Brain microvascular endothelial cell (primary cell): Measurements from ENCODE around the gene NGEF.

Experiments
- DNase-seq: peaks from one replicate; pipeline ENCODE4 v3.0.0-alpha.2; 2020
- H3K27ac ChIP-seq: fragments of 250-450 bp; sonication (Bioruptor Pico); 2 replicates; pipeline ENCODE4 v1.5.1; 2020; ENCODE audit warnings: mild to moderate bottlenecking, moderate library complexity
- H3K27me3 ChIP-seq: fragments of 250-450 bp; sonication (Bioruptor Pico); replicated peaks from 2 replicates; pipeline ENCODE4 v1.5.1; 2020; ENCODE audit warnings: mild to moderate bottlenecking
- H3K36me3 ChIP-seq: fragments of 250-450 bp; sonication (Bioruptor Pico); replicated peaks from 2 replicates; pipeline ENCODE4 v1.5.1; 2020; ENCODE audit warnings: mild to moderate bottlenecking
- H3K4me3 ChIP-seq: 2 replicates; pipeline ENCODE4 v1.5.1; 2011; ENCODE audit warnings: low read depth, mild to moderate bottlenecking, control low read depth, low read length, moderate library complexity
- CTCF ChIP-seq: IDR thresholded peaks from 2 replicates; pipeline ENCODE4 v1.5.1; 2011; ENCODE audit warnings: low read depth, mild to moderate bottlenecking, moderate library complexity, low read length, control low read depth, inconsistent platforms; ENCODE audit errors: missing control alignments
- in situ Hi-C: cut with HindIII; loops from 2 replicates; pipeline ENCODE4 v1.10.0; 2017; ENCODE audit warnings: low sequenced_read_pairs, low pct_ligation_motif_present

Gene NGEF

GRCh38 chr2:232869138-232870017, 143.7 kb downstream of the NGEF start:
- no peaks in the 10 kb centered on the region for H3K36me3 ChIP-seq
- no peaks in the 10 kb centered on the region for H3K27me3 ChIP-seq
- H3K27ac ChIP-seq = no peak overlapping the region
- TF ChIP-seq CTCF = no peak
- no peak for DNase-seq
- no peak overlapping the region for H3K4me3 ChIP-seq
- in situ Hi-C loops = no loop called here

DNA sequence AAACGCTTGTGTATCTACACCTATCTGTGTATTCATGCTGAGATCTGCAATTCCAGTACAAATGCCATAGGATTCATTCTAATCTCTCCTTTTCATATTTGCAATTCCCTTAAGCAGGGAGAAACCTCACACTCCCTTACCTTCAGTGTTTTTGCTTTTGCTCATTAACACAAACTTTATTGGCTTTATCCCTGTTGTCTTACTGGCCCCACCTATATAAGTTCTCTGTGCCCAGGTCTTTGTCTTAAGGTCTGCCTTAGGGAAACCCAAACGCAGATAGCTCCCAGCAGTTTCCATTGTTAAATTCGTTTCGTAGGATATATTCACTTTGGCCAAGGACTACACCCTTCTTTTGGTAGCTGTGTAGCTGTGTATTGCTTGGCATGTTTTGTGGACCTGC, 147.0 kb downstream of the NGEF start:
- in situ Hi-C loops = no loop called here
- no peak for TF ChIP-seq CTCF
- Histone ChIP-seq H3K27me3 (no peaks in the 10 kb centered on the region), H3K4me3 (no peak overlapping the region), H3K27ac (no peak overlapping the region), H3K36me3 (peaks cover 4% of the 10 kb centered on the region)
- no peak for DNase-seq

DNA sequence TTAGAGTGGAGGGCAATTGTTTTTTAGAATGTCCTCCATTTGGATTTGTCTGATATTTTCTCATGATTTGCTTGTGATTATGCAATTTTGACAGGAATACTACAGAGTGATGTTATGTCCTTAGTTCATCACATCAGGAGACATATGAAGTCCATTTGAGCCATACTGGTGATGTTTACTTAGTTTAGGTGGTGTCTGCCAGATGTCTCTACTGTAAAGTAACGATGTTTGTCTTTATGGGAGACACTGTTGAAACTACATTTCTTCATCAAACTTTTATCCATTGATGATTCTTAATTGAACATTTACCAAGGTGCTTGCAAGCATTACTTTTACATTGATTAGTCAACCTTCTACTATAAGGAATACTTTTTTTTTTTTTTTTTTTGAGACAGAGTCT, 147.9 kb downstream of the NGEF start:
- TF ChIP-seq CTCF = no peak
- no peaks in the 10 kb centered on the region for H3K27me3 ChIP-seq
- DNase-seq = no peak
- H3K4me3 ChIP-seq = no peak overlapping the region
- no peak overlapping the region for H3K27ac ChIP-seq
- in situ Hi-C loops = no loop called here
- H3K36me3 ChIP-seq = peaks cover 5% of the 10 kb centered on the region

- no peak overlapping the region for H3K4me3 ChIP-seq
- no peaks in the 10 kb centered on the region for H3K27me3 ChIP-seq
- no peak for TF ChIP-seq CTCF
- H3K36me3 ChIP-seq = peaks cover 6% of the 10 kb centered on the region
- in situ Hi-C loops = no loop called here
- no peak overlapping the region for H3K27ac ChIP-seq
- no peak for DNase-seq
Measured at GRCh38 chr2:232863996-232864395, 149.1 kb downstream of the NGEF start.

DNA sequence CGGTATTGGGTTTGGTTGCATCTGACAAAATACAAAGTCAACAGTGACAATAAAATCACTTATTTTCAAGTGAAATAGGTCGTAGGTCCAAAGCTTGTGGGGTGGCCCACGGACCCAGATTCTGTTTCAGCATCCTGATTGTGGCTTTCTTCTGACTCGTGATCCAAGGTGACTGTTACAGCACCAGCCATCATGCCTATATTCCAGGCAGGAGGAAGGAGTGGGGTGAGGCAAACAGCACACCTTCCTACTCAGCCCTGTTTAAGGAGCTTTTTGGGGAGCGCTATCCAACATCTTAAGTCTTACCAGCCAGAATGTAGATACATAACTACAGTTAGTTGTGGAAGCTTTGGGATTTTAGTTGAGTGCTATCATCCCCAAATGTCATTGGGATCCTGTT, 151.7 kb downstream of the NGEF start:
- DNase-seq = no peak
- Histone ChIP-seq H3K27me3 (no peaks in the 10 kb centered on the region), H3K27ac (no peak overlapping the region), H3K4me3 (no peak overlapping the region), H3K36me3 (peaks cover 25% of the 10 kb centered on the region)
- in situ Hi-C loops = no loop called here
- TF ChIP-seq CTCF = no peak

DNA sequence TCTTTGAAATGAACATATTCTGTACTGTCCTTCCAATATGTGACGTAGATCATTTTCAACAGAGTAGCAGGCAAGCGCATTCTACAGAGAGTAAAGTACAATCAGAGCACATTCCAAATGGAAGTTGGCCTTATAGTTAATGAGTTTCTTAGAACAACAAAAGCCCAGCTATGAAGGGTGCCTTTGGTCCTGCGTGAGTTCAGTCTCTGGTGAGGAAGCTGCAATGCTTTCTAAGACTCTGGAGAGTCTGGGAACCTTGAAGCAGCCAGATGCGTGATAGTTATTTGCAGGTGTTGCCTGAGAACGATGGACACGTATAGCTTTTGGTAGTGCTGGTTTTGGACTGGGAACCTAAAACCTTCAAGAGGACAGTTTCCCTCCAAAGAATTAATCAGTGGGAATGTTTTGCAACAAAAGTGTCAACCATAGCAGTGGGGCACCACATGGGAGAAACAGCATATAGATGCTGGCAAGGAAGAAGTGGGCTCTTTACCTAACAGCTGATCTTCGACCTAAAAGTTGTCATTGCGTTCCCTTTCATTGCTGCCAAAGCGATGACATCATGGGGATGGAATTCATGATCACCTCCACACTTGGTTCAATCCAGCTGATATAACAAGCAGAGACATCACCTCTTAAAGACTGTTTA, 152.3 kb downstream of the NGEF start:
- no peak for TF ChIP-seq CTCF
- Histone ChIP-seq H3K27me3 (no peaks in the 10 kb centered on the region), H3K36me3 (peaks cover 25% of the 10 kb centered on the region), H3K27ac (no peak overlapping the region), H3K4me3 (no peak overlapping the region)
- no peak for DNase-seq
- in situ Hi-C loops = no loop called here
